Panc1 (cell line): ENCODE results near the gene PARD3. TPM values are rescaled to one million over a fixed set of nuclear protein-coding genes. Genes with fewer than 3 reads are reported as not detected.
A peak's percentile ranks its signal among the peaks of the same experiment; 100 is the strongest.

ENCODE experiments used
- ATAC-seq: fragments of 200-7000 bp; cut with Tn5 transposase; 2 replicates; pipeline ENCODE4 v1.9.1; 2020; ENCODE audit warnings: mild to moderate bottlenecking, moderate library complexity
- BruUV-seq: library from RNA; stranded (reverse); fragments of 400-500 nt; replicated peaks from 2 replicates; lab custom pipeline; 2021; lab: Mats Ljungman, UMichigan
- CTCF ChIA-PET: fragments of 300-600 bp; sonication (Branson Sonifier 250); formaldehyde crosslinking; loops from one replicate; lab custom pipeline; 2022; ENCODE audit warnings: antibody characterized with exemption; lab: Charles Lee
- POLR2A ChIA-PET: fragments of 300-600 bp; sonication (Branson Sonifier 250); formaldehyde crosslinking; loops from one replicate; lab custom pipeline; 2022; ENCODE audit warnings: antibody characterized with exemption; lab: Charles Lee
- DNase-seq: peaks from one replicate; pipeline ENCODE4 v3.0.0-alpha.2; 2010; ENCODE audit warnings: low read depth, low spot score
- H3K27ac ChIP-seq: 2 replicates; pipeline ENCODE4 v1.5.1; 2011; ENCODE audit warnings: mild to moderate bottlenecking, low read length, inconsistent platforms
- H3K27me3 ChIP-seq: fragments of 200-500 bp; sonication (Bioruptor generic); 2 replicates; pipeline ENCODE4 v1.6.0; 2014; ENCODE audit warnings: low read length, inconsistent platforms; ENCODE audit not compliant: control insufficient read depth, insufficient read depth
- H3K36me3 ChIP-seq: fragments of 200-500 bp; sonication (Bioruptor generic); 2 replicates; pipeline ENCODE4 v1.5.1; 2014; ENCODE audit warnings: inconsistent platforms, mild to moderate bottlenecking, low read length, moderate library complexity; ENCODE audit not compliant: control insufficient read depth, insufficient read depth
- H3K4me1 ChIP-seq: 2 replicates; pipeline ENCODE4 v1.5.1; 2011; ENCODE audit warnings: inconsistent platforms, mild to moderate bottlenecking, low read length, moderate library complexity; ENCODE audit not compliant: control insufficient read depth, insufficient read depth
- H3K4me3 ChIP-seq, 2 experiments: 2 replicates each; pipeline ENCODE4 v1.5.1; 2011 to 2012; ENCODE audit warnings: low read depth in 2 of 2, low read length in 2 of 2, mild to moderate bottlenecking in 2 of 2, inconsistent platforms in 1 of 2, moderate library complexity in 1 of 2
- H3K9me3 ChIP-seq: fragments of 200-500 bp; sonication (Bioruptor generic); 2 replicates; pipeline ENCODE4 v1.5.1; 2014; ENCODE audit warnings: low read depth, mild to moderate bottlenecking, inconsistent platforms, low read length, moderate library complexity; ENCODE audit not compliant: control insufficient read depth, insufficient read depth
- CTCF ChIP-seq: fragments of 450-650 bp; IDR thresholded peaks from 2 replicates; pipeline ENCODE4 v1.5.1; 2017; ENCODE audit warnings: mild to moderate bottlenecking
- POLR2AphosphoS5 ChIP-seq: IDR thresholded peaks from 2 replicates; pipeline ENCODE4 v1.6.1; 2012; ENCODE audit warnings: mild to moderate bottlenecking, low read depth, low read length, moderate library complexity
- REST ChIP-seq, 2 experiments: IDR thresholded peaks; 2 replicates each; pipeline ENCODE4 v1.6.1; 2011 to 2012; ENCODE audit warnings: low read depth in 2 of 2, control low read depth in 1 of 2, low read length in 1 of 2, mild to moderate bottlenecking in 1 of 2, moderate library complexity in 1 of 2; ENCODE audit not compliant: insufficient read depth in 1 of 2
- SIN3A ChIP-seq: IDR thresholded peaks from 2 replicates; pipeline ENCODE4 v1.6.1; 2012; ENCODE audit warnings: low read depth, mild to moderate bottlenecking, low read length, moderate library complexity, borderline replicate concordance; ENCODE audit not compliant: insufficient read depth
- TCF7L2 ChIP-seq: IDR thresholded peaks from 2 replicates; pipeline ENCODE4 v1.6.1; 2011; ENCODE audit warnings: mild to moderate bottlenecking, low read depth, low read length, inconsistent platforms
- in situ Hi-C: cut with HindIII; loops from 2 replicates; pipeline ENCODE4 v1.10.0; 2016; ENCODE audit warnings: low sequenced_read_pairs, low pct_unique_long_range_greater_than_20kb
- intact Hi-C: fragments of 100-400 bp; cut with micrococcal nuclease; formaldehyde crosslinking; loops from one replicate; pipeline ENCODE4 v1.10.0; 2022; ENCODE audit not compliant: unreplicated experiment
- total RNA-seq: library from RNA; stranded (reverse); gene quantifications from one replicate; pipeline ENCODE4 v1.2.1, GENCODE V29; 2021; ENCODE audit not compliant: unreplicated experiment

PARD3 gene
- total RNA-seq, 1 experiment from 2014 or later = 29.8 TPM

DNA sequence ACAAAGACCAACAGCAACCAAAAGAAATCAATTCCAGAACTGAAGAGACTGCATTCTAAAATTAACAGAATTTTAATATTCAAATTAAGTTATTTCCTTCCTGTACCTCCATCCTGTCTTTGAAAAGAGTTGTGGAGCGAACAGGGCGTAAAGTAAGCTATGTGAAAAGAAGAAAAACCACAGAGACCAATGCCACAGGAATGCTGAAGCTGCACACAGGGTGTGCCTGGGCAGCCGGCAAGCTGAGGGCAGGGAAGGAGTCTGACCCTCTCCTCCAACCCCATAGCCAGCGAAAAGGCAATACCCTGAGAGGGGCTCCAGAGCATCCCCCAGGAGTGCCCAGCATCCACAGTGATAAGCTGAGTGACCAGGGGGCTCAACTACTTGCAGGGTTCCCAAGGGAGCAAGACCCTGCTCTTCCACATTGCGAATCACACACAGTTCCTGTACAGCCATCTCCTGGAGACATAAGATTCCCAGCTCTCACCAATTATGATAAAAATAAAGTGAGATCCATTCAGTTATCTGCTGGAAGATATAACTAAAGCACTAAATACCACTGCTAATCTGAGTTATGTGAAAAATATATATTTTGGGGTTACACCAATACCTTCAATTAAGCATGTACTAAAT, 93.8 kb downstream of the PARD3 start:
- ChIA-PET CTCF (no interaction called here), POLR2A (no interaction called here)
- DNase-seq (no peak), ATAC-seq (peak; percentile 63)
- BruUV-seq = no TSS peak
- no peaks in the 10 kb centered on the region for H3K9me3 ChIP-seq
- no peaks in the 10 kb centered on the region for H3K36me3 ChIP-seq
- no peaks in the 10 kb centered on the region for H3K27me3 ChIP-seq
- H3K4me3 ChIP-seq = no peak overlapping the region
- peaks cover 12% of the 10 kb centered on the region for H3K4me1 ChIP-seq
- no peak for TF ChIP-seq REST (IDR thresholded peaks at IDR 0.05; ENCODE audit: insufficient read depth in 1 of 2, low read depth in 2 of 2, low read length in 1 of 2)
- no peak for TF ChIP-seq POLR2AphosphoS5
- no peak for TF ChIP-seq CTCF
- TF ChIP-seq SIN3A = no peak
- TF ChIP-seq TCF7L2 = no peak
- in situ Hi-C loops (no loop called here), intact Hi-C loops (no loop called here)
- no peak overlapping the region for H3K27ac ChIP-seq

GRCh38 chr10:34719746-34720145, 95.3 kb downstream of the PARD3 start:
- BruUV-seq = no TSS peak
- ChIA-PET POLR2A (no interaction called here), CTCF (no interaction called here)
- Histone ChIP-seq H3K27ac (no peak overlapping the region), H3K27me3 (no peaks in the 10 kb centered on the region), H3K4me1 (peaks cover 12% of the 10 kb centered on the region), H3K4me3 (no peak overlapping the region), H3K36me3 (no peaks in the 10 kb centered on the region), H3K9me3 (no peaks in the 10 kb centered on the region)
- ATAC-seq = no peak
- DNase-seq = no peak
- intact Hi-C loops (no loop called here), in situ Hi-C loops (no loop called here)
- no peak for TF ChIP-seq CTCF
- no peak for TF ChIP-seq TCF7L2
- no peak for TF ChIP-seq POLR2AphosphoS5
- TF ChIP-seq SIN3A = no peak
- TF ChIP-seq REST (IDR thresholded peaks at IDR 0.05; ENCODE audit: insufficient read depth in 1 of 2, low read depth in 2 of 2, low read length in 1 of 2) = no peak
